ENCODE results near the gene LRP2.
"Not testable (repeated sequence)": the region's sequence is repeated elsewhere in the genome, so short reads cannot be mapped to it uniquely, and the experiment has no call there.

Gene LRP2

GRCh38 chr2:169345486-169346437 lies 16.6 kb downstream of the LRP2 start:
- H3K4me1 ChIP-seq (ENCODE audit: control insufficient read depth, insufficient read depth, low read length), result no peaks in the 10 kb centered on the region
- no peak overlapping the region for H3K4me3 ChIP-seq (ENCODE audit: low read length)
- no peaks in the 10 kb centered on the region for H3K36me3 ChIP-seq (ENCODE audit: insufficient read depth, low read length)
- H3K9ac ChIP-seq (ENCODE audit: low read depth, low read length), result no peak overlapping the region
- H3K4me2 ChIP-seq (ENCODE audit: low read length), result no peak overlapping the region
- peaks cover 36% of the 10 kb centered on the region for H3K27me3 ChIP-seq (ENCODE audit: control insufficient read depth, insufficient read depth, low read length)
- no peaks in the 10 kb centered on the region for H3K9me3 ChIP-seq (replicated peaks; ENCODE audit: low read length)

GRCh38 chr2:169344736-169345485 lies 17.4 kb downstream of the LRP2 start:
- H3K4me2 ChIP-seq (ENCODE audit: low read length), result no peak overlapping the region
- no peaks in the 10 kb centered on the region for H3K9me3 ChIP-seq (replicated peaks; ENCODE audit: low read length)
- H3K27me3 ChIP-seq (ENCODE audit: control insufficient read depth, insufficient read depth, low read length), result peaks cover 42% of the 10 kb centered on the region
- no peak overlapping the region for H3K9ac ChIP-seq (ENCODE audit: low read depth, low read length)
- H3K4me3 ChIP-seq (ENCODE audit: low read length), result no peak overlapping the region
- H3K4me1 ChIP-seq (ENCODE audit: control insufficient read depth, insufficient read depth, low read length), result no peaks in the 10 kb centered on the region
- no peaks in the 10 kb centered on the region for H3K36me3 ChIP-seq (ENCODE audit: insufficient read depth, low read length)

- Histone ChIP-seq H3K27me3 (ENCODE audit: control insufficient read depth, insufficient read depth, low read length) (peaks cover 39% of the 10 kb centered on the region), H3K4me2 (ENCODE audit: low read length) (no peak overlapping the region)
Observed at GRCh38 chr2:169343202-169343601, 19.1 kb downstream of the LRP2 start.

GRCh38 chr2:169339657-169340056 lies 22.7 kb downstream of the LRP2 start:
- Histone ChIP-seq H3K4me2 (ENCODE audit: low read length) (no peak overlapping the region), H3K4me3 (ENCODE audit: low read length) (no peak overlapping the region), H3K36me3 (ENCODE audit: insufficient read depth, low read length) (no peaks in the 10 kb centered on the region), H3K9ac (ENCODE audit: low read depth, low read length) (no peak overlapping the region), H3K9me3 (replicated peaks; ENCODE audit: low read length) (no peaks in the 10 kb centered on the region), H3K4me1 (ENCODE audit: control insufficient read depth, insufficient read depth, low read length) (no peaks in the 10 kb centered on the region), H3K27me3 (ENCODE audit: control insufficient read depth, insufficient read depth, low read length) (peaks cover 25% of the 10 kb centered on the region)

More at GRCh38 chr2:169343202-169343601, 19.1 kb downstream of the LRP2 start:
- Histone ChIP-seq H3K9me3 (replicated peaks; ENCODE audit: low read length) (no peaks in the 10 kb centered on the region), H3K9ac (ENCODE audit: low read depth, low read length) (no peak overlapping the region), H3K36me3 (ENCODE audit: insufficient read depth, low read length) (no peaks in the 10 kb centered on the region), H3K4me1 (ENCODE audit: control insufficient read depth, insufficient read depth, low read length) (no peaks in the 10 kb centered on the region), H3K4me3 (ENCODE audit: low read length) (no peak overlapping the region)

GRCh38 chr2:169336695-169337094 lies 25.6 kb downstream of the LRP2 start:
- Histone ChIP-seq H3K4me1 (ENCODE audit: control insufficient read depth, insufficient read depth, low read length) (no peaks in the 10 kb centered on the region), H3K9ac (ENCODE audit: low read depth, low read length) (no peak overlapping the region), H3K36me3 (ENCODE audit: insufficient read depth, low read length) (no peaks in the 10 kb centered on the region), H3K4me3 (ENCODE audit: low read length) (no peak overlapping the region), H3K27me3 (ENCODE audit: control insufficient read depth, insufficient read depth, low read length) (peaks cover 14% of the 10 kb centered on the region), H3K4me2 (ENCODE audit: low read length) (no peak overlapping the region), H3K9me3 (replicated peaks; ENCODE audit: low read length) (no peaks in the 10 kb centered on the region)

- Histone ChIP-seq H3K9ac (ENCODE audit: low read depth, low read length) (no peak overlapping the region), H3K4me3 (ENCODE audit: low read length) (no peak overlapping the region), H3K36me3 (ENCODE audit: insufficient read depth, low read length) (no peaks in the 10 kb centered on the region), H3K27me3 (ENCODE audit: control insufficient read depth, insufficient read depth, low read length) (peaks cover 6% of the 10 kb centered on the region), H3K4me1 (ENCODE audit: control insufficient read depth, insufficient read depth, low read length) (no peaks in the 10 kb centered on the region), H3K4me2 (ENCODE audit: low read length) (no peak overlapping the region), H3K9me3 (replicated peaks; ENCODE audit: low read length) (no peaks in the 10 kb centered on the region)
Observed at GRCh38 chr2:169330555-169331198, 31.7 kb downstream of the LRP2 start.

GRCh38 chr2:169329688-169330554 lies 32.4 kb downstream of the LRP2 start:
- H3K9ac ChIP-seq (ENCODE audit: low read depth, low read length), result no peak overlapping the region
- no peaks in the 10 kb centered on the region for H3K4me1 ChIP-seq (ENCODE audit: control insufficient read depth, insufficient read depth, low read length)
- H3K9me3 ChIP-seq (replicated peaks; ENCODE audit: low read length), result no peaks in the 10 kb centered on the region
- H3K4me3 ChIP-seq (ENCODE audit: low read length), result no peak overlapping the region
- peaks cover 6% of the 10 kb centered on the region for H3K27me3 ChIP-seq (ENCODE audit: control insufficient read depth, insufficient read depth, low read length)
- no peaks in the 10 kb centered on the region for H3K36me3 ChIP-seq (ENCODE audit: insufficient read depth, low read length)
- no peak overlapping the region for H3K4me2 ChIP-seq (ENCODE audit: low read length)

- no peaks in the 10 kb centered on the region for H3K9me3 ChIP-seq (replicated peaks; ENCODE audit: low read length)
- no peaks in the 10 kb centered on the region for H3K36me3 ChIP-seq (ENCODE audit: insufficient read depth, low read length)
- no peaks in the 10 kb centered on the region for H3K4me1 ChIP-seq (ENCODE audit: control insufficient read depth, insufficient read depth, low read length)
- H3K4me3 ChIP-seq (ENCODE audit: low read length), result no peak overlapping the region
- peaks cover 6% of the 10 kb centered on the region for H3K27me3 ChIP-seq (ENCODE audit: control insufficient read depth, insufficient read depth, low read length)
- no peak overlapping the region for H3K4me2 ChIP-seq (ENCODE audit: low read length)
- no peak overlapping the region for H3K9ac ChIP-seq (ENCODE audit: low read depth, low read length)
Observed at GRCh38 chr2:169328785-169329184, 33.5 kb downstream of the LRP2 start.

GRCh38 chr2:169327837-169328236 lies 34.5 kb downstream of the LRP2 start:
- not testable (repeated sequence) for H3K27me3 ChIP-seq (ENCODE audit: control insufficient read depth, insufficient read depth, low read length); H3K9ac ChIP-seq (ENCODE audit: low read depth, low read length); H3K4me3 ChIP-seq (ENCODE audit: low read length); H3K4me2 ChIP-seq (ENCODE audit: low read length); H3K9me3 ChIP-seq (replicated peaks; ENCODE audit: low read length); H3K4me1 ChIP-seq (ENCODE audit: control insufficient read depth, insufficient read depth, low read length); H3K36me3 ChIP-seq (ENCODE audit: insufficient read depth, low read length)

GRCh38 chr2:169325886-169326285 lies 36.4 kb downstream of the LRP2 start:
- not testable (repeated sequence) for H3K4me3 ChIP-seq (ENCODE audit: low read length); H3K9me3 ChIP-seq (replicated peaks; ENCODE audit: low read length); H3K36me3 ChIP-seq (ENCODE audit: insufficient read depth, low read length); H3K4me2 ChIP-seq (ENCODE audit: low read length); H3K9ac ChIP-seq (ENCODE audit: low read depth, low read length); H3K27me3 ChIP-seq (ENCODE audit: control insufficient read depth, insufficient read depth, low read length); H3K4me1 ChIP-seq (ENCODE audit: control insufficient read depth, insufficient read depth, low read length)

Data from skeletal muscle satellite cell (primary cell).